Measurements from ENCODE around the gene SGK2.

The SGK2 gene

GRCh38 chr20:43564993-43565757 lies 6.3 kb downstream of the SGK2 start:
- Histone ChIP-seq H3K27me3 (ENCODE audit: insufficient read depth, low read length, poor library complexity) (no peaks in the 10 kb centered on the region), H3K36me3 (ENCODE audit: insufficient read depth, low read length) (no peaks in the 10 kb centered on the region), H3K9ac (ENCODE audit: low read depth, low read length) (no peak overlapping the region), H3K4me1 (ENCODE audit: insufficient read depth, low read length) (no peaks in the 10 kb centered on the region), H3K4me2 (ENCODE audit: insufficient read depth, low read length) (no peak overlapping the region), H3K9me3 (ENCODE audit: insufficient read depth, low read length, severe bottlenecking) (no peaks in the 10 kb centered on the region), H3K4me3 (ENCODE audit: low read depth in 1 of 2, low read length in 2 of 2) (no peak overlapping the region), H3K27ac (ENCODE audit: low read length) (no peak overlapping the region), H2AFZ (ENCODE audit: low read depth, low read length) (no peak overlapping the region), H4K20me1 (ENCODE audit: insufficient read depth, low read length) (no peaks in the 10 kb centered on the region), H3K79me2 (ENCODE audit: insufficient read depth, low read length) (no peaks in the 10 kb centered on the region)
- DNase-seq (no peak), ATAC-seq (ENCODE audit: insufficient read depth, low read depth) (no peak)
- TF ChIP-seq EZH2 (IDR thresholded peaks at IDR 0.05; ENCODE audit: borderline replicate concordance, low read depth, low read length, severe bottlenecking), result no peak
- no peak for TF ChIP-seq CTCF (IDR thresholded peaks at IDR 0.05; ENCODE audit: borderline replicate concordance, extremely low read depth, low read length, poor library complexity, severe bottlenecking)

- no peaks in the 10 kb centered on the region for H3K4me1 ChIP-seq (ENCODE audit: insufficient read depth, low read length)
- ATAC-seq (ENCODE audit: insufficient read depth, low read depth) (no peak), DNase-seq (no peak)
- TF ChIP-seq CTCF (IDR thresholded peaks at IDR 0.05; ENCODE audit: borderline replicate concordance, extremely low read depth, low read length, poor library complexity, severe bottlenecking) (no peak), EZH2 (IDR thresholded peaks at IDR 0.05; ENCODE audit: borderline replicate concordance, low read depth, low read length, severe bottlenecking) (no peak)
- H3K36me3 ChIP-seq (ENCODE audit: insufficient read depth, low read length), result no peaks in the 10 kb centered on the region
- H3K27me3 ChIP-seq (ENCODE audit: insufficient read depth, low read length, poor library complexity), result no peaks in the 10 kb centered on the region
- no peak overlapping the region for H3K27ac ChIP-seq (ENCODE audit: low read length)
- no peaks in the 10 kb centered on the region for H4K20me1 ChIP-seq (ENCODE audit: insufficient read depth, low read length)
- no peak overlapping the region for H2AFZ ChIP-seq (ENCODE audit: low read depth, low read length)
- H3K4me2 ChIP-seq (ENCODE audit: insufficient read depth, low read length), result no peak overlapping the region
- no peaks in the 10 kb centered on the region for H3K79me2 ChIP-seq (ENCODE audit: insufficient read depth, low read length)
- H3K9ac ChIP-seq (ENCODE audit: low read depth, low read length), result no peak overlapping the region
- H3K9me3 ChIP-seq (ENCODE audit: insufficient read depth, low read length, severe bottlenecking), result no peaks in the 10 kb centered on the region
- no peak overlapping the region for H3K4me3 ChIP-seq (ENCODE audit: low read depth in 1 of 2, low read length in 2 of 2)
These were observed 6.9 kb downstream of the SGK2 start for GRCh38 chr20:43565758-43566104.

- Histone ChIP-seq H3K4me2 (ENCODE audit: insufficient read depth, low read length) (no peak overlapping the region), H3K27me3 (ENCODE audit: insufficient read depth, low read length, poor library complexity) (no peaks in the 10 kb centered on the region), H4K20me1 (ENCODE audit: insufficient read depth, low read length) (0 out of 2 replicates have a peak, but pooled peaks cover 3% of the 10 kb centered on the region), H2AFZ (ENCODE audit: low read depth, low read length) (no peak overlapping the region), H3K9ac (ENCODE audit: low read depth, low read length) (no peak overlapping the region), H3K4me3 (ENCODE audit: low read depth in 1 of 2, low read length in 2 of 2) (no peak overlapping the region), H3K36me3 (ENCODE audit: insufficient read depth, low read length) (no peaks in the 10 kb centered on the region), H3K4me1 (ENCODE audit: insufficient read depth, low read length) (no peaks in the 10 kb centered on the region), H3K79me2 (ENCODE audit: insufficient read depth, low read length) (no peaks in the 10 kb centered on the region), H3K9me3 (ENCODE audit: insufficient read depth, low read length, severe bottlenecking) (no peaks in the 10 kb centered on the region), H3K27ac (ENCODE audit: low read length) (no peak overlapping the region)
- ATAC-seq (ENCODE audit: insufficient read depth, low read depth) (no peak), DNase-seq (no peak)
- no peak for TF ChIP-seq EZH2 (IDR thresholded peaks at IDR 0.05; ENCODE audit: borderline replicate concordance, low read depth, low read length, severe bottlenecking)
- TF ChIP-seq CTCF (IDR thresholded peaks at IDR 0.05; ENCODE audit: borderline replicate concordance, extremely low read depth, low read length, poor library complexity, severe bottlenecking), result no peak
These were observed 8.7 kb downstream of the SGK2 start for GRCh38 chr20:43567477-43567876.
